PC-9 (cell line): ENCODE data around the gene NEBL. TPM values are rescaled to one million over a fixed set of nuclear protein-coding genes. Genes with fewer than 3 reads are reported as not detected.

ENCODE experiments used
- BruUV-seq: library from RNA; stranded (reverse); fragments of 400-500 nt; replicated peaks from 2 replicates; lab custom pipeline; 2021; lab: Mats Ljungman, UMichigan
- CTCF ChIA-PET: fragments of 300-600 bp; sonication (Branson Sonifier 250); formaldehyde crosslinking; loops from one replicate; lab custom pipeline; 2022; ENCODE audit warnings: antibody characterized with exemption; lab: Charles Lee
- POLR2A ChIA-PET: fragments of 300-600 bp; sonication (Branson Sonifier 250); formaldehyde crosslinking; loops from one replicate; lab custom pipeline; 2022; ENCODE audit warnings: antibody characterized with exemption; ENCODE audit not compliant: unreplicated experiment; lab: Charles Lee
- DNase-seq, 2 experiments: peaks; one replicate each; pipeline versions ENCODE4 v3.0.0 to v3.0.0-alpha.2; 2015 to 2022; ENCODE audit warnings: mixed read lengths in 1 of 2
- H2AFZ ChIP-seq: fragments of 200-600 bp; sonication (generic); 2 replicates; pipeline ENCODE4 v1.8.1; 2017; ENCODE audit warnings: antibody characterized with exemption
- H3F3A ChIP-seq: fragments of 200-600 bp; sonication (generic); 2 replicates; pipeline ENCODE4 v1.8.1; 2017; ENCODE audit warnings: antibody characterized with exemption, mild to moderate bottlenecking, low read depth; ENCODE audit not compliant: insufficient read depth
- H3K27ac ChIP-seq: fragments of 200-600 bp; sonication (generic); 2 replicates; pipeline ENCODE4 v1.6.1; 2016; ENCODE audit warnings: mixed run types
- H3K27me3 ChIP-seq: fragments of 200-600 bp; sonication (generic); 2 replicates; pipeline ENCODE4 v1.6.1; 2016; ENCODE audit warnings: low read depth, mixed run types; ENCODE audit not compliant: insufficient read depth
- H3K36me3 ChIP-seq: fragments of 200-600 bp; sonication (generic); 2 replicates; pipeline ENCODE4 v1.6.1; 2016; ENCODE audit warnings: low read depth, mixed run types
- H3K4me1 ChIP-seq: fragments of 200-600 bp; sonication (generic); replicated peaks from 2 replicates; pipeline ENCODE4 v1.6.1; 2016; ENCODE audit warnings: mixed run types; ENCODE audit not compliant: insufficient read depth
- H3K4me2 ChIP-seq: fragments of 200-600 bp; sonication (generic); 2 replicates; pipeline ENCODE4 v1.6.1; 2017; ENCODE audit warnings: mixed run types
- H3K4me3 ChIP-seq: fragments of 200-600 bp; sonication (generic); 2 replicates; pipeline ENCODE4 v1.6.1; 2016; ENCODE audit warnings: mixed run types
- H3K79me2 ChIP-seq: fragments of 200-600 bp; sonication (generic); 2 replicates; pipeline ENCODE4 v1.6.1; 2017; ENCODE audit warnings: low read depth, mixed run types
- H3K9me2 ChIP-seq: fragments of 200-600 bp; sonication (generic); 2 replicates; pipeline ENCODE4 v1.8.1; 2017; ENCODE audit warnings: mild to moderate bottlenecking; ENCODE audit not compliant: insufficient read depth
- H3K9me3 ChIP-seq: fragments of 200-600 bp; sonication (generic); 2 replicates; pipeline ENCODE4 v1.8.1; 2016; ENCODE audit warnings: low read depth; ENCODE audit not compliant: insufficient read depth
- H4K20me1 ChIP-seq: fragments of 200-600 bp; sonication (generic); 2 replicates; pipeline ENCODE4 v1.8.1; 2017; ENCODE audit not compliant: insufficient read depth
- EZH2 ChIP-seq: fragments of 200-600 bp; sonication (generic); IDR thresholded peaks from 2 replicates; pipeline ENCODE4 v1.8.0; 2017; ENCODE audit warnings: antibody characterized with exemption, low read depth
- intact Hi-C: fragments of 100-400 bp; cut with micrococcal nuclease; formaldehyde crosslinking; loops from one replicate; pipeline ENCODE4 v1.10.0; 2022; ENCODE audit not compliant: unreplicated experiment
- total RNA-seq: library from RNA; stranded (reverse); gene quantifications from 2 replicates; pipeline ENCODE4 v1.2.3, GENCODE V29; 2021
- TF ChIP-seq, protein P1 (sequence below): fragments of 200-600 bp; sonication (generic); conservative IDR thresholded peaks from 2 replicates; pipeline ENCODE4 v1.6.1; 2017; ENCODE audit warnings: mixed run types, antibody characterized with exemption, mild to moderate bottlenecking, moderate library complexity

NEBL gene
- total RNA-seq, 1 experiment from 2014 or later = 22.6 TPM

DNA sequence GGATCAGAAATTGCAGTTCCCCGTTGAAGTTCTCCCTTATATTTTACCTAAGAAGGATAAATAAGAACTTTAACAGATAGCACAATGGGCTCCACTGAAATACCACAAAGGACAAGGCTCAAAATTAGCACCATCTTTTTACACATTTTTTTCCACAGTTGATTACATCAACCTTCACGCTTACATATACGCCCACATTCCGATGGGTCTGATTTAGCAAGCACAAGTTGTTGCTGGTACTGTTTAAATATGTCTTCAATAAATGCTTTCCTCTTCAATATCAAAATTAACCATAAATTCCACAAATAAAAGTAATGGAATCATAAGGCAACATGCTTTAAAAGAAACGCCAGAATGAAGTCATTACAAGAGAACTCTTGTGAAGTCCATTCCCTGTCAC, 79.5 kb downstream of the NEBL start:
- peaks cover 8% of the 10 kb centered on the region; the same call in 1 of the 2 replicates for H3K4me1 ChIP-seq
- no peak for DNase-seq
- H3K79me2 ChIP-seq = no peaks in the 10 kb centered on the region
- H3K36me3 ChIP-seq = no peaks in the 10 kb centered on the region
- H3K27me3 ChIP-seq = no peaks in the 10 kb centered on the region
- no peak overlapping the region for H3K4me3 ChIP-seq
- intact Hi-C loops = no loop called here
- no peaks in the 10 kb centered on the region for H4K20me1 ChIP-seq
- no peak overlapping the region for H3K27ac ChIP-seq
- no TSS peak for BruUV-seq
- no peaks in the 10 kb centered on the region for H3K9me2 ChIP-seq
- ChIA-PET CTCF (no interaction called here), POLR2A (no interaction called here)
- H3K4me2 ChIP-seq = no peak overlapping the region
- no peak for TF ChIP-seq EZH2
- TF ChIP-seq, protein P1, sequence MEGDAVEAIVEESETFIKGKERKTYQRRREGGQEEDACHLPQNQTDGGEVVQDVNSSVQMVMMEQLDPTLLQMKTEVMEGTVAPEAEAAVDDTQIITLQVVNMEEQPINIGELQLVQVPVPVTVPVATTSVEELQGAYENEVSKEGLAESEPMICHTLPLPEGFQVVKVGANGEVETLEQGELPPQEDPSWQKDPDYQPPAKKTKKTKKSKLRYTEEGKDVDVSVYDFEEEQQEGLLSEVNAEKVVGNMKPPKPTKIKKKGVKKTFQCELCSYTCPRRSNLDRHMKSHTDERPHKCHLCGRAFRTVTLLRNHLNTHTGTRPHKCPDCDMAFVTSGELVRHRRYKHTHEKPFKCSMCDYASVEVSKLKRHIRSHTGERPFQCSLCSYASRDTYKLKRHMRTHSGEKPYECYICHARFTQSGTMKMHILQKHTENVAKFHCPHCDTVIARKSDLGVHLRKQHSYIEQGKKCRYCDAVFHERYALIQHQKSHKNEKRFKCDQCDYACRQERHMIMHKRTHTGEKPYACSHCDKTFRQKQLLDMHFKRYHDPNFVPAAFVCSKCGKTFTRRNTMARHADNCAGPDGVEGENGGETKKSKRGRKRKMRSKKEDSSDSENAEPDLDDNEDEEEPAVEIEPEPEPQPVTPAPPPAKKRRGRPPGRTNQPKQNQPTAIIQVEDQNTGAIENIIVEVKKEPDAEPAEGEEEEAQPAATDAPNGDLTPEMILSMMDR = no peak
- H3F3A ChIP-seq = no peaks in the 10 kb centered on the region
- H3K9me3 ChIP-seq = no peaks in the 10 kb centered on the region
- no peak overlapping the region for H2AFZ ChIP-seq

DNA sequence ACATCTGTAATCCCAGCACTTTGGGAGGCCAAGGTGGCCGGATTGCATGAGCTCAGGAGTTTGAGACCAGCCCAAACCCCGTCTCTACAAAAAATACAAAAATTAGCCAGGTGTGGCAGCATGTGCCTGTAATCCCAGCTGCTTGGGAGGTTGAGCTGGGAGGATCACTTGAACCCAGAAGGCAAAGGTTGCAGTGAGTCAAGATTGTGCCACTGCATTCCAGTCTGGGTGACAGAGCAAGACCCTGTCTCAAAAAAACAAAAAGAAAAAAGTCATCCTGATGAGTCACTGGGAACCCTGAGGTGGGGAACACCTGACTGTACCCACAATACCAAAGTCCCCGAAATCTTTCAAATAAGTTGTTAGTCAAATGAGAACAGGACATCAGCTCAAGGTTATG, 80.0 kb downstream of the NEBL start:
- POLR2A ChIA-PET = no interaction called here
- no peaks in the 10 kb centered on the region for H3K36me3 ChIP-seq
- intact Hi-C loops = no loop called here

DNA sequence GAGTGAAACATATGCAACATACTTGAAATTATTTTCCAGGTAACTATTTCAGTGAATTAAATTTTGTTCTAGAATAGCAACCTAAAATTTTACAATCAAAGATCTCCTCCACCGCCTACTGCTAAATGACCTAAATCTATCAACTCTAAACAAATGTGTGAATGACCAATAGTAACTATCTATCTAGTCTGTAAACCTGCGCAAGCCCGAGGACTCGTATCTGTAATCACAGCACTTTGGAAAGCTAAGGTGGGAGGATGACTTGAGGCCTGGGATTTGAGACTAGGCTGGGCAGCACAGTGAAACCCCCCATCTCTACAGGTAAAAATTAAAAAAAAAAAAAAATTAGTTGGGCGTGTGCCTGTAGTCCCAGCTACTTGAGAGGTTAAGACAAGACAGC, 83.0 kb downstream of the NEBL start:
- ChIA-PET CTCF (no interaction called here), POLR2A (no interaction called here)
- DNase-seq = no peak
- Histone ChIP-seq H3K4me3 (no peak overlapping the region), H3K9me3 (no peaks in the 10 kb centered on the region), H3K4me2 (no peak overlapping the region), H3K9me2 (no peaks in the 10 kb centered on the region), H3K36me3 (no peaks in the 10 kb centered on the region), H3K27me3 (no peaks in the 10 kb centered on the region), H4K20me1 (no peaks in the 10 kb centered on the region), H3K27ac (no peak overlapping the region), H2AFZ (no peak overlapping the region), H3K4me1 (peaks cover 8% of the 10 kb centered on the region; the same call in 1 of the 2 replicates), H3F3A (no peaks in the 10 kb centered on the region), H3K79me2 (no peaks in the 10 kb centered on the region)
- intact Hi-C loops = no loop called here
- no peak for TF ChIP-seq EZH2
- TF ChIP-seq, protein P1 = no peak
- no TSS peak for BruUV-seq

More for the DNA sequence above, 80.0 kb downstream of the NEBL start:
- no peak overlapping the region for H3K4me3 ChIP-seq
- H3F3A ChIP-seq = no peaks in the 10 kb centered on the region
- peaks cover 8% of the 10 kb centered on the region; the same call in 1 of the 2 replicates for H3K4me1 ChIP-seq
- DNase-seq = peak in 1 of 2 experiments; percentile 16
- no peaks in the 10 kb centered on the region for H3K9me3 ChIP-seq
- no peaks in the 10 kb centered on the region for H3K9me2 ChIP-seq
- TF ChIP-seq, protein P1 = no peak
- no peak for TF ChIP-seq EZH2
- CTCF ChIA-PET = no interaction called here
- no peaks in the 10 kb centered on the region for H3K27me3 ChIP-seq
- no peaks in the 10 kb centered on the region for H4K20me1 ChIP-seq
- H3K79me2 ChIP-seq = no peaks in the 10 kb centered on the region
- H3K4me2 ChIP-seq = no peak overlapping the region
- no peak overlapping the region for H3K27ac ChIP-seq
- H2AFZ ChIP-seq = no peak overlapping the region
- BruUV-seq = no TSS peak
